Epithelial cell of esophagus (primary cell): Measurements from ENCODE around the gene WDR44.
"Not testable (repeated sequence)": the region's sequence is repeated elsewhere in the genome, so short reads cannot be mapped to it uniquely, and the experiment has no call there.

Experiments
- DNase-seq: peaks from one replicate; pipeline ENCODE4 v3.0.0; 2010; ENCODE audit warnings: low read depth
- H3K4me3 ChIP-seq: 2 replicates; pipeline ENCODE4 v1.5.1; 2011; ENCODE audit warnings: mild to moderate bottlenecking, low read length, control low read depth
- TF ChIP-seq, protein P1 (sequence below): IDR thresholded peaks from 2 replicates; pipeline ENCODE4 v1.5.1; 2011; ENCODE audit warnings: low read depth, mild to moderate bottlenecking, low read length, control low read depth, inconsistent platforms; ENCODE audit not compliant: insufficient read depth; ENCODE audit errors: missing control alignments

WDR44 gene

DNA sequence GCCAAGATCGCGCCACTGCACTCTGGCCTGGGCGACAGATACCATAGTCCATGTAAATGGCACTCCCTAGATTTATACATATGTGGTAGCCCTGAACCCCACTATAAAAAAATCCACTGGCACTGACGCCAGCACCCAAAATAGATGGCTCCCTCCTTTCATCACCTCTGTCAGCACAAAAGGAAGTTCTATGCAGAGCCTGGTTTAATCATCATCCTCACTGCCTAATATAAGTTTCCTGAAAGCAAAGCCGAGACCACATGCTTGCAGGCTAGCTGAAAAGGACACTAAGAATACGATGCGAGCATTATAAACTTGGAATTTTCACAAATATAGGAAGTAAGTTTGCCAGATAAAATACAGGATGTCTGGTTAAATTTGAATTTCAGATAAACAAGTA is 122.2 kb downstream of the WDR44 start:
- TF ChIP-seq, protein P1, sequence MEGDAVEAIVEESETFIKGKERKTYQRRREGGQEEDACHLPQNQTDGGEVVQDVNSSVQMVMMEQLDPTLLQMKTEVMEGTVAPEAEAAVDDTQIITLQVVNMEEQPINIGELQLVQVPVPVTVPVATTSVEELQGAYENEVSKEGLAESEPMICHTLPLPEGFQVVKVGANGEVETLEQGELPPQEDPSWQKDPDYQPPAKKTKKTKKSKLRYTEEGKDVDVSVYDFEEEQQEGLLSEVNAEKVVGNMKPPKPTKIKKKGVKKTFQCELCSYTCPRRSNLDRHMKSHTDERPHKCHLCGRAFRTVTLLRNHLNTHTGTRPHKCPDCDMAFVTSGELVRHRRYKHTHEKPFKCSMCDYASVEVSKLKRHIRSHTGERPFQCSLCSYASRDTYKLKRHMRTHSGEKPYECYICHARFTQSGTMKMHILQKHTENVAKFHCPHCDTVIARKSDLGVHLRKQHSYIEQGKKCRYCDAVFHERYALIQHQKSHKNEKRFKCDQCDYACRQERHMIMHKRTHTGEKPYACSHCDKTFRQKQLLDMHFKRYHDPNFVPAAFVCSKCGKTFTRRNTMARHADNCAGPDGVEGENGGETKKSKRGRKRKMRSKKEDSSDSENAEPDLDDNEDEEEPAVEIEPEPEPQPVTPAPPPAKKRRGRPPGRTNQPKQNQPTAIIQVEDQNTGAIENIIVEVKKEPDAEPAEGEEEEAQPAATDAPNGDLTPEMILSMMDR = no peak
- no peak overlapping the region for H3K4me3 ChIP-seq
- DNase-seq = no peak

GRCh38 chrX:118470721-118471347 is 124.9 kb downstream of the WDR44 start:
- H3K4me3 ChIP-seq, DNase-seq: not testable (repeated sequence)

GRCh38 chrX:118474586-118474985 is 128.7 kb downstream of the WDR44 start:
- no peak overlapping the region for H3K4me3 ChIP-seq
- TF ChIP-seq, protein P1 = no peak

DNA sequence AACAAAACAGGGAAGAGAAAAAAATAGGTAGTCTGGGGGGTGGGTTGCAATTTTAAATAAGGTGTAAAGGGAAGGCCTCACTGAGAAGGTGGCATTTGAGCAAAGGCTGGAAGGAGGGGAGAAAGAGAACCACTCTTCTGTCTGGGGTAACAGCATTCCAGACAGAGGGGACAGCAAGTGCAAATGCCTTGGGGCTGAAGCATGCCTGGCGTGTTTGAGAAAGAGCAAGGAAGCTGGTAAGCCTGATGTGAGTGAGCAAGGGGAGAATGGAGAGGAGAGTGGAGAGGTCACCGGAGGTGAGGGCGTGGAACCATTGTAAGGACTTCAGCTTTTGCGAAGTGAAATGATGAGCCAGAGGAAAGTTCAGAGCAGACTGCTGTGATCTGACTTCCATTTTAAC is 130.0 kb downstream of the WDR44 start:
- no peak overlapping the region for H3K4me3 ChIP-seq
- TF ChIP-seq, protein P1 = no peak
- DNase-seq = no peak

More at GRCh38 chrX:118474586-118474985, 128.7 kb downstream of the WDR44 start:
- DNase-seq = no peak

GRCh38 chrX:118480172-118480571 is 134.3 kb downstream of the WDR44 start:
- no peak for DNase-seq
- no peak overlapping the region for H3K4me3 ChIP-seq
- TF ChIP-seq, protein P1 = no peak

DNA sequence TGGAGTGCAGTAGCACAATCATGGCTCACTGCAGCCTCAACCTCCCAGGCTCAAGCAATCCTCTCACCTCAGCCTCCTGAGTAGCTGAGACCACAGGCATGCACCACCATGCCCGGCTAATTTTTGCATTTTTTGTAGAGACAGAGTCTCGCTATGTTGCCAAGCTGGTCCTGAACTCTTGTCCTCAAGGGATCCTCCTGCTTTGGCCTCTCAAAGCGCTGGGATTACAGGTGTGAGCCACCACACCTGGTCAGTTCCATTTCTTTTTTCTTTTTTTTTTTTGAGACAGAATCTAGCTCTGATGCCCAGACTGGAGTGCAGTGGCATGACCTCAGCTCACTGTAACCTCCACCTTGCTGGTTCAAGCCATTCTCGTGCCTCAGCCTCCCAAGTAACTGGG is 136.5 kb downstream of the WDR44 start:
- not testable (repeated sequence) for H3K4me3 ChIP-seq, DNase-seq

- TF ChIP-seq, protein P1 = no peak
- no peak overlapping the region for H3K4me3 ChIP-seq
- DNase-seq = peak; percentile 18
These were observed 138.5 kb downstream of the WDR44 start for GRCh38 chrX:118484216-118484903.

GRCh38 chrX:118486693-118487092 is 140.8 kb downstream of the WDR44 start:
- DNase-seq, H3K4me3 ChIP-seq: not testable (repeated sequence)
